ENCODE data around the gene STXBP5.

DNA sequence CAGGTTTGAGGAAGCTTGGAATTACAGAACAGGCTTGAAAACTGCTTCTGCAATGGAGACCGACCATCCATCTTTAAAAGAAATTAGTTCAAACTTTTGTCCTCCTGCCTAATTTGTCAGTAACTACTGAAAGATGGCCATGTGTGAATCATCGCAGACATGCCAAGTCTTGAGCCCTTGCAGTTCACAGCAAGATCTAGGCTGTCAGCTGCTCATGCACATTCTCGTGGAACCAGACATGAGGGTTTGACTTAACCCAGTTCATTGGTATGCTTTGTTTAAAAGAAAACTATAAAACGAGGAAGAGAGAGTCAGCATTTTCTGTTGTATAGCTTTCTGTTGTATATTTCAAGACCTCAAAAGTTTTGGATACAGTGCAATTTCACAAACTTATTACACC lies 230.3 kb downstream of the STXBP5 start:
- no peak for TF ChIP-seq EP300 (IDR thresholded peaks at IDR 0.05; ENCODE audit: borderline replicate concordance in 1 of 2, low read depth in 1 of 2, low read length in 1 of 2)
- TF ChIP-seq, protein P1, sequence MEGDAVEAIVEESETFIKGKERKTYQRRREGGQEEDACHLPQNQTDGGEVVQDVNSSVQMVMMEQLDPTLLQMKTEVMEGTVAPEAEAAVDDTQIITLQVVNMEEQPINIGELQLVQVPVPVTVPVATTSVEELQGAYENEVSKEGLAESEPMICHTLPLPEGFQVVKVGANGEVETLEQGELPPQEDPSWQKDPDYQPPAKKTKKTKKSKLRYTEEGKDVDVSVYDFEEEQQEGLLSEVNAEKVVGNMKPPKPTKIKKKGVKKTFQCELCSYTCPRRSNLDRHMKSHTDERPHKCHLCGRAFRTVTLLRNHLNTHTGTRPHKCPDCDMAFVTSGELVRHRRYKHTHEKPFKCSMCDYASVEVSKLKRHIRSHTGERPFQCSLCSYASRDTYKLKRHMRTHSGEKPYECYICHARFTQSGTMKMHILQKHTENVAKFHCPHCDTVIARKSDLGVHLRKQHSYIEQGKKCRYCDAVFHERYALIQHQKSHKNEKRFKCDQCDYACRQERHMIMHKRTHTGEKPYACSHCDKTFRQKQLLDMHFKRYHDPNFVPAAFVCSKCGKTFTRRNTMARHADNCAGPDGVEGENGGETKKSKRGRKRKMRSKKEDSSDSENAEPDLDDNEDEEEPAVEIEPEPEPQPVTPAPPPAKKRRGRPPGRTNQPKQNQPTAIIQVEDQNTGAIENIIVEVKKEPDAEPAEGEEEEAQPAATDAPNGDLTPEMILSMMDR (IDR thresholded peaks at IDR 0.05), result no peak

Measured in SK-N-SH (cell line).